NCI-H1092 treated with DMSO at 0.1 percent for 48 hours (cell line): Measurements from ENCODE around the gene C14orf119.

Source experiments
- DNase-seq: peaks from one replicate; lab custom pipeline; 2025; lab: John Stamatoyannopoulos, UW

C14orf119 gene

GRCh38 chr14:23060536-23061260 is 34.6 kb upstream of the C14orf119 start:
- DNase-seq: no peak

- no peak for DNase-seq
Observed at GRCh38 chr14:23062002-23062401, 33.3 kb upstream of the C14orf119 start.

GRCh38 chr14:23063601-23064000 is 31.7 kb upstream of the C14orf119 start:
- no peak for DNase-seq

- DNase-seq: no peak
Observed at GRCh38 chr14:23066368-23066767, 28.9 kb upstream of the C14orf119 start.

- DNase-seq: no peak
Observed at GRCh38 chr14:23066855-23067744, 28.2 kb upstream of the C14orf119 start.

- no peak for DNase-seq
Observed at GRCh38 chr14:23067847-23068788, 27.2 kb upstream of the C14orf119 start.

GRCh38 chr14:23068789-23069412 is 26.4 kb upstream of the C14orf119 start:
- DNase-seq: no peak

GRCh38 chr14:23069413-23069806 is 25.9 kb upstream of the C14orf119 start:
- no peak for DNase-seq

- no peak for DNase-seq
Observed at GRCh38 chr14:23070262-23071129, 24.8 kb upstream of the C14orf119 start.

GRCh38 chr14:23071244-23071920 is 23.9 kb upstream of the C14orf119 start:
- no peak for DNase-seq

- DNase-seq: no peak
Observed at GRCh38 chr14:23071921-23072539, 23.3 kb upstream of the C14orf119 start.

GRCh38 chr14:23074906-23075305 is 20.4 kb upstream of the C14orf119 start:
- no peak for DNase-seq

- DNase-seq: no peak
Observed at GRCh38 chr14:23076785-23077408, 18.4 kb upstream of the C14orf119 start.

GRCh38 chr14:23077962-23078361 is 17.3 kb upstream of the C14orf119 start:
- DNase-seq: no peak

GRCh38 chr14:23078692-23079116 is 16.6 kb upstream of the C14orf119 start:
- no peak for DNase-seq

GRCh38 chr14:23079716-23080115 is 15.6 kb upstream of the C14orf119 start:
- no peak for DNase-seq

- DNase-seq: no peak
Observed at GRCh38 chr14:23080474-23080873, 14.8 kb upstream of the C14orf119 start.

- DNase-seq: no peak
Observed at GRCh38 chr14:23085458-23085857, 9.8 kb upstream of the C14orf119 start.

- DNase-seq: no peak
Observed at GRCh38 chr14:23086565-23086964, 8.7 kb upstream of the C14orf119 start.
